Liver (tissue), 9 donors: ENCODE results near the gene TNN. TPM values are rescaled to one million over a fixed set of nuclear protein-coding genes. Genes with fewer than 3 reads are reported as not detected.

Source experiments
- DNase-seq: peaks from one replicate; pipeline ENCODE4 v3.0.0-alpha.2; 2017; ENCODE audit warnings: low spot score
- H3K27ac ChIP-seq, 2 donors: one replicate each; pipeline ENCODE4 v1.7.0; 2013; ENCODE audit warnings: inconsistent platforms in 2 of 2, low read length in 2 of 2, control low read depth in 1 of 2, low read depth in 1 of 2, mild to moderate bottlenecking in 1 of 2
- H3K27me3 ChIP-seq, 4 donors: one replicate each; pipeline versions ENCODE4 v1.6.1 to v1.7.0; 2013; ENCODE audit warnings: low read length in 3 of 4, inconsistent platforms in 1 of 4, mild to moderate bottlenecking in 1 of 4, moderate library complexity in 1 of 4; ENCODE audit not compliant: control insufficient read depth in 4 of 4, insufficient read depth in 4 of 4
- H3K36me3 ChIP-seq, 4 donors: one replicate each; pipeline versions ENCODE4 v1.6.1 to v1.7.0; 2013; ENCODE audit warnings: low read length in 3 of 4, mild to moderate bottlenecking in 3 of 4, low read depth in 1 of 4, moderate library complexity in 1 of 4; ENCODE audit not compliant: control insufficient read depth in 4 of 4, insufficient read depth in 3 of 4
- H3K4me1 ChIP-seq, 4 donors: one replicate each; pipeline versions ENCODE4 v1.6.1 to v1.7.0; 2013; ENCODE audit warnings: low read length in 3 of 4, mild to moderate bottlenecking in 3 of 4, moderate library complexity in 1 of 4; ENCODE audit not compliant: control insufficient read depth in 4 of 4, insufficient read depth in 4 of 4
- H3K4me3 ChIP-seq, 3 donors: one replicate each; pipeline versions ENCODE4 v1.6.1 to v1.7.0; 2013; ENCODE audit warnings: low read length in 3 of 3, control low read depth in 1 of 3, low read depth in 1 of 3, mild to moderate bottlenecking in 1 of 3
- H3K9ac ChIP-seq, 2 donors: one replicate each; pipeline ENCODE4 v1.7.0; 2013; ENCODE audit warnings: low read length in 2 of 2, mild to moderate bottlenecking in 2 of 2, moderate library complexity in 2 of 2, control low read depth in 1 of 2, low read depth in 1 of 2
- H3K9me3 ChIP-seq, 4 donors: one replicate each; pipeline versions ENCODE4 v1.6.1 to v1.7.0; 2013; ENCODE audit warnings: low read length in 3 of 4; ENCODE audit not compliant: control insufficient read depth in 4 of 4
- ATF3 ChIP-seq: IDR thresholded peaks from 2 replicates; pipeline ENCODE4 v1.6.1; 2016; ENCODE audit warnings: antibody characterized with exemption
- CTCF ChIP-seq: fragments of 150-350 bp; IDR thresholded peaks from 2 replicates; pipeline ENCODE4 v1.5.1; 2017; ENCODE audit warnings: improper control_type of control experiment, low read depth, low read length; ENCODE audit not compliant: missing input control
- EGR1 ChIP-seq, 2 donors: IDR thresholded peaks; 2 replicates each; pipeline ENCODE4 v1.6.1; 2016 to 2018; ENCODE audit warnings: antibody characterized with exemption in 2 of 2, low read depth in 2 of 2
- FOXA1 ChIP-seq: IDR thresholded peaks from 2 replicates; pipeline ENCODE4 v1.6.1; 2016; ENCODE audit warnings: antibody characterized with exemption
- FOXA2 ChIP-seq: IDR thresholded peaks from 2 replicates; pipeline ENCODE4 v1.6.1; 2016; ENCODE audit warnings: antibody characterized with exemption
- GABPA ChIP-seq, 2 donors: IDR thresholded peaks in 1 of 2; conservative IDR thresholded peaks in 1 of 2; 2 replicates each; pipeline ENCODE4 v1.6.1; 2016; ENCODE audit warnings: antibody characterized with exemption in 2 of 2, mild to moderate bottlenecking in 1 of 2, moderate library complexity in 1 of 2
- HNF4A ChIP-seq, 2 donors: conservative IDR thresholded peaks; 2 replicates each; pipeline ENCODE4 v1.6.1; 2016; ENCODE audit warnings: antibody characterized with exemption in 2 of 2, mild to moderate bottlenecking in 2 of 2
- HNF4G ChIP-seq: IDR thresholded peaks from 2 replicates; pipeline ENCODE4 v1.6.1; 2016; ENCODE audit warnings: antibody characterized with exemption
- JUND ChIP-seq, 2 donors: IDR thresholded peaks; 2 replicates each; pipeline ENCODE4 v1.6.1; 2016; ENCODE audit warnings: antibody characterized with exemption in 2 of 2
- MAX ChIP-seq: IDR thresholded peaks from 2 replicates; pipeline ENCODE4 v1.6.1; 2016; ENCODE audit warnings: antibody characterized with exemption
- NR2F2 ChIP-seq: IDR thresholded peaks from 2 replicates; pipeline ENCODE4 v1.6.1; 2016; ENCODE audit warnings: antibody characterized with exemption
- RAD21 ChIP-seq, 2 donors: IDR thresholded peaks; 2 replicates each; pipeline ENCODE4 v1.6.1; 2016; ENCODE audit warnings: antibody characterized with exemption in 2 of 2, mild to moderate bottlenecking in 2 of 2
- REST ChIP-seq: IDR thresholded peaks from 2 replicates; pipeline ENCODE4 v1.6.1; 2016; ENCODE audit warnings: antibody characterized with exemption, mild to moderate bottlenecking
- RXRA ChIP-seq, 2 donors: IDR thresholded peaks; 2 replicates each; pipeline ENCODE4 v1.6.1; 2017 to 2018; ENCODE audit warnings: antibody characterized with exemption in 2 of 2, mild to moderate bottlenecking in 1 of 2
- SP1 ChIP-seq: IDR thresholded peaks from 2 replicates; pipeline ENCODE4 v1.6.1; 2018; ENCODE audit warnings: antibody characterized with exemption, mild to moderate bottlenecking
- TAF1 ChIP-seq: conservative IDR thresholded peaks from 2 replicates; pipeline ENCODE4 v1.6.1; 2016; ENCODE audit warnings: antibody characterized with exemption, mild to moderate bottlenecking
- YY1 ChIP-seq: IDR thresholded peaks from 2 replicates; pipeline ENCODE4 v1.6.1; 2016; ENCODE audit warnings: antibody characterized with exemption, mild to moderate bottlenecking
- ZBTB33 ChIP-seq: IDR thresholded peaks from 2 replicates; pipeline ENCODE4 v1.6.1; 2016; ENCODE audit warnings: antibody characterized with exemption
- WGBS: extraction: QIAGEN DNeasy Blood & Tissue Kit; methylation state at CpG from one replicate; pipeline ENCODE4 v1.1.7; 2013; 5-methylcytosine and 5-hydroxymethylcytosine counted together
- polyA plus RNA-seq, 2 donors: library from polyadenylated mRNA; stranded (reverse) in 1 of 2; unstranded in 1 of 2; fragments of 200-250 nt in 1 of 2; fragments of >200 nt in 1 of 2; fragmentation: Nextera tagmentation in 1 of 2; extraction: Ambion mirVana in 1 of 2; gene quantifications; one replicate each; pipeline versions ENCODE4 v1.2.1 to v1.2.3, GENCODE V29; 2013 to 2015
- total RNA-seq, 2 donors: library from RNA; depleted of rRNA; stranded (reverse); fragments of >200 nt; gene quantifications; one replicate each; pipeline ENCODE4 v1.2.3, GENCODE V29; 2014
- donor health status: healthy.
- donor health status: healthy.
- donor health status: healthy.
- donor health status: healthy.
- donor health status: healthy.

TNN gene
- total and polyA plus RNA-seq, 4 donors = 0.11 to 1.8 (median 0.80) TPM

GRCh38 chr1:175148068-175148467 is 80.4 kb downstream of the TNN start:
- Histone ChIP-seq H3K4me3 (no peak overlapping the region), H3K4me1 (peaks cover 2 to 29% (median 23%) of the 10 kb centered on the region in 4 donors), H3K9me3 (no peaks in the 10 kb centered on the region), H3K36me3 (no peaks in the 10 kb centered on the region), H3K27ac (no peak overlapping the region), H3K9ac (no peak overlapping the region), H3K27me3 (no peaks in the 10 kb centered on the region)
- DNase-seq = no peak
- TF ChIP-seq RAD21 (IDR thresholded peaks at IDR 0.05) = no peak
- no peak for TF ChIP-seq GABPA (IDR thresholded peaks at IDR 0.05 in 1 of 2, conservative IDR thresholded peaks at IDR 0.05 in 1 of 2)
- no peak for TF ChIP-seq FOXA1
- no peak for TF ChIP-seq JUND (IDR thresholded peaks at IDR 0.05)
- no peak for TF ChIP-seq NR2F2
- no peak for TF ChIP-seq ATF3
- TF ChIP-seq RXRA (IDR thresholded peaks at IDR 0.05) = no peak
- TF ChIP-seq TAF1 = no peak
- TF ChIP-seq HNF4A (conservative IDR thresholded peaks at IDR 0.05) = no peak
- TF ChIP-seq REST = no peak
- no peak for TF ChIP-seq SP1
- no peak for TF ChIP-seq EGR1 (IDR thresholded peaks at IDR 0.05; ENCODE audit: low read depth in 2 of 2)
- TF ChIP-seq FOXA2 = no peak
- TF ChIP-seq MAX = no peak
- no peak for TF ChIP-seq YY1
- TF ChIP-seq HNF4G = no peak
- TF ChIP-seq CTCF = no peak
- TF ChIP-seq ZBTB33 = no peak
- WGBS = 86% methylated on average over 7 of the region's 7 CpGs
